ENCODE data around the gene RANBP10. TPM values are rescaled to one million over a fixed set of nuclear protein-coding genes. Genes with fewer than 3 reads are reported as not detected.

Gene RANBP10
- total RNA-seq, 1 experiment from 2014 or later = 25.5 TPM

DNA sequence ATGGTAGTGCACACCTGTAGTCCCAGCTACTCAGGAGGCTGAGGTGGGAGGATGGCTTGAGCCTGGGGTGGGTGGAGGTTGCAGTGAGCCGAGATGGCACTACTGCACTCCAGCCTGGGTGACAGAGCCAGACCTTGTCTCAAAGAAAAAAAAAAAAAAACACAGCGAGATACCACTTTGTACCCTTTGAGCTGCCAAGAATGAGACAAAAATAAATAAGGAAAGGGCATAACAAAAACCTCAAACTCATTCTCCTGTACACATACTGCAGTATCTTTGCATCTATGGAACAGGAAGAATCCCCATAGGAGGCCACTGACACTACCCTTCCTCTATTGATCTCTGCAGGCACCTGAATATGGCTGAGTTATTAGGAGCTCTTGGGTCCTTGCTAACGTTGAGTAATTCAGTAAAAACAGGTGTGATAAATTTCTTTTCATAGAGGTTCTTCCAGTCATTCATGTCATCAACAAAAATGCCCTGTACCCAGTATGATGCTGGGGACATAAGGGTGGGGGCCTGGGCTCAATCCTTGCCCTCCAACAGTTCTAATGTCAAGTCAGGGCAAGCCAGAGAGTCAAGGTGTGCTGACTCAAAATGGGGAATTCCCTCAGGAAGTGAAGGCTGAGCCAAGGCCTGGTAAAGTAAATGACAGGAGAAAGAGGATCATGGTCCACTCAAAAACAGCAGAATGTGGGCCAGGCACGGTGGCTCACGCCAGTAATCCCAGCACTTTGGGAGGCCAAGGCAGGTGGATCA lies 26.9 kb downstream of the RANBP10 start:
- intact Hi-C loops (cut with micrococcal nuclease; ENCODE audit: unreplicated experiment) = no loop called here
- H3K27me3 Mint-ChIP-seq (ENCODE audit: unreplicated experiment) = no peaks in the 10 kb centered on the region
- CTCF ChIA-PET = interaction anchor here (0.5 kb wide), 1 partner anchor 462 kb away, joined by 3 read pairs; no protein-coding TSS in a partner anchor
- H3K27ac Mint-ChIP-seq (ENCODE audit: unreplicated experiment) = no peak overlapping the region
- DNase-seq = peak; percentile 7
- H3K36me3 Mint-ChIP-seq (ENCODE audit: insufficient read depth, unreplicated experiment) = peaks cover 10% of the 10 kb centered on the region
- H3K9me3 Mint-ChIP-seq (ENCODE audit: low read depth, unreplicated experiment) = no peaks in the 10 kb centered on the region
- H3K4me3 Mint-ChIP-seq (ENCODE audit: low read depth, unreplicated experiment) = no peak overlapping the region
- peaks cover 26% of the 10 kb centered on the region for H3K4me1 Mint-ChIP-seq (ENCODE audit: low read depth, unreplicated experiment)
- BruUV-seq (replicated peaks) = no TSS peak
- TF ChIP-seq, protein P1, sequence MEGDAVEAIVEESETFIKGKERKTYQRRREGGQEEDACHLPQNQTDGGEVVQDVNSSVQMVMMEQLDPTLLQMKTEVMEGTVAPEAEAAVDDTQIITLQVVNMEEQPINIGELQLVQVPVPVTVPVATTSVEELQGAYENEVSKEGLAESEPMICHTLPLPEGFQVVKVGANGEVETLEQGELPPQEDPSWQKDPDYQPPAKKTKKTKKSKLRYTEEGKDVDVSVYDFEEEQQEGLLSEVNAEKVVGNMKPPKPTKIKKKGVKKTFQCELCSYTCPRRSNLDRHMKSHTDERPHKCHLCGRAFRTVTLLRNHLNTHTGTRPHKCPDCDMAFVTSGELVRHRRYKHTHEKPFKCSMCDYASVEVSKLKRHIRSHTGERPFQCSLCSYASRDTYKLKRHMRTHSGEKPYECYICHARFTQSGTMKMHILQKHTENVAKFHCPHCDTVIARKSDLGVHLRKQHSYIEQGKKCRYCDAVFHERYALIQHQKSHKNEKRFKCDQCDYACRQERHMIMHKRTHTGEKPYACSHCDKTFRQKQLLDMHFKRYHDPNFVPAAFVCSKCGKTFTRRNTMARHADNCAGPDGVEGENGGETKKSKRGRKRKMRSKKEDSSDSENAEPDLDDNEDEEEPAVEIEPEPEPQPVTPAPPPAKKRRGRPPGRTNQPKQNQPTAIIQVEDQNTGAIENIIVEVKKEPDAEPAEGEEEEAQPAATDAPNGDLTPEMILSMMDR (IDR thresholded peaks at IDR 0.05; ENCODE audit: unreplicated experiment) = no peak

DNA sequence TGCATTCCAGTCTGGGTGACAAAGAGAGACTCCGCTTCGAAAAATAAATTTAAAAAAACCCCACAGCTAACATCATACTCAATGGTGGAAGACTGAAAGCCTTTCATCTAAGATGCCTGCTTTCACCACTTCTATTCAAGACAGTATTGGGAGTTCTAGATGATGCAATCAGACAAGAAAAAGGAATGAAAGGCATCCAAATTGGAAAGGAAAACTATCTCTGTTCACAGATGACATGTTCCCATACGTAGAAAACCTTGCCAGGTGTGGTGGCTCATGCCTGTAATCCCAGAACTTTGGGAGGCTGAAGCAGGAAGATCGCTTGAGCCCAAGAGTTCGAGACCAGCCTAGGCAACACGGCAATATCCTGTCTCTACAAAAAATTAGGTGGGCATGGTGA lies 31.1 kb downstream of the RANBP10 start:
- no peak for DNase-seq
- TF ChIP-seq, protein P1 (IDR thresholded peaks at IDR 0.05; ENCODE audit: unreplicated experiment) = no peak
- H3K4me1 Mint-ChIP-seq (ENCODE audit: low read depth, unreplicated experiment) = peaks cover 11% of the 10 kb centered on the region
- peaks cover 14% of the 10 kb centered on the region for H3K36me3 Mint-ChIP-seq (ENCODE audit: insufficient read depth, unreplicated experiment)
- H3K4me3 Mint-ChIP-seq (ENCODE audit: low read depth, unreplicated experiment) = no peak overlapping the region
- no TSS peak for BruUV-seq (replicated peaks)
- H3K27ac Mint-ChIP-seq (ENCODE audit: unreplicated experiment) = no peak overlapping the region
- no peaks in the 10 kb centered on the region for H3K9me3 Mint-ChIP-seq (ENCODE audit: low read depth, unreplicated experiment)
- no peaks in the 10 kb centered on the region for H3K27me3 Mint-ChIP-seq (ENCODE audit: unreplicated experiment)
- intact Hi-C loops (cut with micrococcal nuclease; ENCODE audit: unreplicated experiment) = no loop called here
- CTCF ChIA-PET = no interaction called here

DNA sequence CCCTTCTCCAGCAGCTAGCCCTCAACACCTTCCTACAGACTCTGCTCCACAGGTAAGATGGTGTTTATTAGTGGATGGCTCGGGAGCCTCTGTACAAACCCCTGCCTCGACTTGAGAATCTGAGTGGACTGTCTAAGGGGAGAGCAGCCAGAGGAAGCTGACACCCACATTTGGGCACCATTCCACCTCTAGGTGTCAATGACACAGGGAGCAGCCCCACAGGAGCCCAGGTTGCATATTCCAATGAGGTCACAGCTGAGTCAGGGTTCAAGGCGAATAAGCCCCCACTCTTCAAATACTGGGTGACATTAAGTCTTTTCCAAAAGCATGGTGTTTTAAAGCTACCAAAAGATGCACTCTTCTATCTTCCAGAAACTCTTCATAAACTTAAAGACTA lies 31.9 kb downstream of the RANBP10 start:
- no TSS peak for BruUV-seq (replicated peaks)
- intact Hi-C loops (cut with micrococcal nuclease; ENCODE audit: unreplicated experiment) = no loop called here
- CTCF ChIA-PET = no interaction called here
- Mint-ChIP-seq H3K9me3 (ENCODE audit: low read depth, unreplicated experiment) (no peaks in the 10 kb centered on the region), H3K36me3 (ENCODE audit: insufficient read depth, unreplicated experiment) (peaks cover 17% of the 10 kb centered on the region), H3K4me1 (ENCODE audit: low read depth, unreplicated experiment) (peaks cover 3% of the 10 kb centered on the region), H3K4me3 (ENCODE audit: low read depth, unreplicated experiment) (no peak overlapping the region), H3K27ac (ENCODE audit: unreplicated experiment) (no peak overlapping the region), H3K27me3 (ENCODE audit: unreplicated experiment) (no peaks in the 10 kb centered on the region)
- no peak for DNase-seq
- TF ChIP-seq, protein P1 (IDR thresholded peaks at IDR 0.05; ENCODE audit: unreplicated experiment) = no peak

DNA sequence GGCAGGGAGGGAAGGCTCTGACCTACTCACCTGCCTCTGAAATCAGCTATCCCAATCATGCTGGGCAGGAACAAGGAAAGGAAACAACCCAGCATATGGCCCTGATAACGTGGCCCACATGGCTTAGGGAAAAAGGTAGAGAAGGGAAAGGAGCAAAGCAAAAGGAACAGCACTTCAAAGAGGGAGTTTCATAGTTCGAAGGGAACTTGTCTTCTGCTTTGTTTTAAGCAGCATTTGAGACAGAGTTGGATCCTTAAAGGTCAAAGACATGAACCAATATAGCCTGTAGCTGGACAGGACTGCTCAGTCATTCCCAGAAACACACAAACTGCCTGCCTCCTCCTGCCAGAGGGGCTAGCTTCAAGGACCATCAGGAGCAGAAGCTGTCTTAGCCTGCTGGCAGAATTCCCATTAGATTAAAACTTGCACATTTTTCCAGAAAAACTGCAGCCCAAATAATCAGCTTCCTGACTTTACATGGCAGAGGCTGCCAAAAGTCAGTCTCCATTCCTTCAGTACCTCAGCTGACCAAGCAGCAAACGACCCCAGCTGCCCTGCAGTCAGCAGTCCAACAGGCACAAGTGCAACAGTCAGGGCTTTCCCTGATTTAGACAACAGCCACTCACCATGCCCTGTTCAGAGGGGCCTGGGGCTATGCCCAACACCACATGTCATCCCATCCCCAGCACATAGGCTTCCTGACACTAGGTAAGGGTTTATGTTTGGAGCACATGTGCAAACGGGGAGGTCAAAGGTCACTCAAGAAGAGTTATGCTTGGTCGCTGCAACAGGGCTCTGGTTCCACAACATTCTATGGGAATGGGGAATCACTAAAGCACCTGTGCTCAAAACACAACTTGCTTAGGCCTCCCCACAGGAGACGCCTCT lies 32.5 kb downstream of the RANBP10 start:
- TF ChIP-seq, protein P1 (IDR thresholded peaks at IDR 0.05; ENCODE audit: unreplicated experiment) = no peak
- CTCF ChIA-PET = no interaction called here

More for the DNA sequence above, 32.5 kb downstream of the RANBP10 start:
- no peaks in the 10 kb centered on the region for H3K27me3 Mint-ChIP-seq (ENCODE audit: unreplicated experiment)
- intact Hi-C loops (cut with micrococcal nuclease; ENCODE audit: unreplicated experiment) = no loop called here
- H3K4me3 Mint-ChIP-seq (ENCODE audit: low read depth, unreplicated experiment) = no peak overlapping the region
- H3K4me1 Mint-ChIP-seq (ENCODE audit: low read depth, unreplicated experiment) = no peaks in the 10 kb centered on the region
- H3K27ac Mint-ChIP-seq (ENCODE audit: unreplicated experiment) = no peak overlapping the region
- BruUV-seq (replicated peaks) = no TSS peak
- DNase-seq = no peak
- H3K9me3 Mint-ChIP-seq (ENCODE audit: low read depth, unreplicated experiment) = no peaks in the 10 kb centered on the region
- H3K36me3 Mint-ChIP-seq (ENCODE audit: insufficient read depth, unreplicated experiment) = peaks cover 17% of the 10 kb centered on the region

Measured in Calu3 (cell line).